GM23248 (cell line): ENCODE results near the gene PEAK3. TPM values are rescaled to one million over a fixed set of nuclear protein-coding genes. Genes with fewer than 3 reads are reported as not detected.

Experiments used
- DNase-seq: peaks from one replicate; pipeline ENCODE4 v3.0.0-alpha.2; 2015
- H2AFZ ChIP-seq: fragments of 200-600 bp; sonication (generic); 2 replicates; pipeline ENCODE4 v1.6.1; 2016; ENCODE audit warnings: antibody characterized with exemption
- H3F3A ChIP-seq: fragments of 200-600 bp; sonication (generic); 2 replicates; pipeline ENCODE4 v1.6.1; 2016; ENCODE audit warnings: mild to moderate bottlenecking, antibody characterized with exemption, mixed run types; ENCODE audit not compliant: insufficient read depth
- H3K27ac ChIP-seq: fragments of 200-600 bp; sonication (generic); 2 replicates; pipeline ENCODE4 v1.5.1; 2016; ENCODE audit warnings: mild to moderate bottlenecking
- H3K27me3 ChIP-seq: fragments of 200-600 bp; sonication (generic); replicated peaks from 2 replicates; pipeline ENCODE4 v1.6.1; 2016; ENCODE audit warnings: mild to moderate bottlenecking; ENCODE audit not compliant: insufficient read depth
- H3K36me3 ChIP-seq: fragments of 200-600 bp; sonication (generic); 2 replicates; pipeline ENCODE4 v1.6.1; 2016; ENCODE audit warnings: low read depth, mild to moderate bottlenecking
- H3K4me1 ChIP-seq: fragments of 200-600 bp; sonication (generic); 2 replicates; pipeline ENCODE4 v1.6.1; 2016; ENCODE audit warnings: mild to moderate bottlenecking; ENCODE audit not compliant: insufficient read depth
- H3K4me2 ChIP-seq: fragments of 200-600 bp; sonication (generic); one replicate; pipeline ENCODE4 v1.6.1; 2016; ENCODE audit warnings: mild to moderate bottlenecking; ENCODE audit not compliant: unreplicated experiment
- H3K4me3 ChIP-seq: fragments of 200-600 bp; sonication (generic); 2 replicates; pipeline ENCODE4 v1.5.1; 2016; ENCODE audit warnings: mild to moderate bottlenecking
- H3K79me2 ChIP-seq: fragments of 200-600 bp; sonication (generic); 2 replicates; pipeline ENCODE4 v1.6.1; 2016; ENCODE audit warnings: mild to moderate bottlenecking; ENCODE audit not compliant: insufficient read depth
- H3K9ac ChIP-seq: fragments of 200-600 bp; sonication (generic); 2 replicates; pipeline ENCODE4 v1.6.1; 2016; ENCODE audit warnings: mild to moderate bottlenecking
- H3K9me2 ChIP-seq: fragments of 200-600 bp; sonication (generic); 2 replicates; pipeline ENCODE4 v1.6.1; 2016; ENCODE audit warnings: mixed run types, mild to moderate bottlenecking, moderate library complexity; ENCODE audit not compliant: insufficient read depth
- H3K9me3 ChIP-seq: fragments of 200-600 bp; sonication (generic); one replicate; pipeline ENCODE4 v1.6.1; 2017; ENCODE audit warnings: low read depth
- H4K20me1 ChIP-seq: fragments of 200-600 bp; sonication (generic); 2 replicates; pipeline ENCODE4 v1.6.0; 2016; ENCODE audit not compliant: insufficient read depth
- EZH2 ChIP-seq: fragments of 200-600 bp; sonication (generic); IDR thresholded peaks from 2 replicates; pipeline ENCODE4 v1.6.1; 2018; ENCODE audit warnings: antibody characterized with exemption, mild to moderate bottlenecking; ENCODE audit not compliant: insufficient read depth, poor library complexity, severe bottlenecking
- EZH2phosphoT487 ChIP-seq: fragments of 200-600 bp; sonication (generic); IDR thresholded peaks from 2 replicates; pipeline ENCODE4 v1.6.1; 2018; ENCODE audit warnings: antibody characterized with exemption, moderate library complexity, mild to moderate bottlenecking, low read depth; ENCODE audit not compliant: insufficient read depth
- WGBS, 2 experiments: methylation state at CpG; one replicate each; pipeline ENCODE4 v1.1.6; 2015 to 2017; ENCODE audit warnings: low lambda C conversion rate in 2 of 2, low coverage in 1 of 2; ENCODE audit errors: missing lambda C conversion rate in 2 of 2; 5-methylcytosine and 5-hydroxymethylcytosine counted together
- in situ Hi-C: fragments of 300-500 bp; cut with MboI; formaldehyde crosslinking; loops from 2 replicates; pipeline ENCODE4 v1.15.0; 2020
- polyA plus RNA-seq: library from polyadenylated mRNA; unstranded; fragments of >200 nt; fragmentation: Nextera tagmentation; extraction: Ambion mirVana; gene quantifications from 2 replicates; pipeline ENCODE4 v1.2.1, GENCODE V29; 2016
- total RNA-seq: library from RNA; depleted of rRNA; stranded (reverse); fragments of >200 nt; shearing (Covaris generic); gene quantifications from 2 replicates; pipeline ENCODE4 v1.2.3, GENCODE V29; 2014

PEAK3 gene
- total and polyA plus RNA-seq, 2 experiments from 2014 or later: not detected

DNA sequence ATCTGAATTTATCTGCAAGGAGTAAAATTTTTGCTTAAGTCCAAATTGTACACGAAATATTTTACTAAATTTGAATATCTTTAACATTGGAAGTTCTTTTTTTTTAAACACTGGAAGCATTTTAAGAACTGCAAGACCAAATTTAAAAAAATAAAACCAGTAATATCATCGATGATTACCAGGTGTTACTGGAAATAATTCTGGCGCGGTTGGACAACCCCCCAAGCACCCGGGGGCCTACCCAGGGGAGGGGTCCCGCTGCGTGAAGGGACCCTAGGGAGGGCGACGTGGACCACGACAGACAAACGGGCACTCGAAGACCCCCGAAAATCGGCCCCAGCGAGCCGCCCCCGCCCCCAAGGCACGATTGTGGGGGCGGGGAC is 13.1 kb downstream of the PEAK3 start:
- H4K20me1 ChIP-seq: peaks cover 8% of the 10 kb centered on the region
- peak overlapping the region; percentile 83 for H2AFZ ChIP-seq
- peak overlapping the region; percentile 23; the same call in 1 of the 2 replicates for H3K27ac ChIP-seq
- no peaks in the 10 kb centered on the region for H3K9me3 ChIP-seq
- H3K9me2 ChIP-seq: no peaks in the 10 kb centered on the region
- no peaks in the 10 kb centered on the region for H3K27me3 ChIP-seq
- peaks cover 21% of the 10 kb centered on the region for H3K4me1 ChIP-seq
- no peaks in the 10 kb centered on the region; the same call in 1 of the 2 replicates for H3K36me3 ChIP-seq
- H3K4me2 ChIP-seq: peak overlapping the region; percentile 68
- DNase-seq: no peak
- in situ Hi-C loops: no loop called here
- no peaks in the 10 kb centered on the region; the same call in 1 of the 2 replicates for H3F3A ChIP-seq
- no peak for TF ChIP-seq EZH2phosphoT487
- no peak for TF ChIP-seq EZH2
- H3K79me2 ChIP-seq: peaks cover 60% of the 10 kb centered on the region
- peak overlapping the region; percentile 76 for H3K4me3 ChIP-seq
- 0 to 2% methylated on average over 17 to 19 of the region's 19 CpGs for WGBS, 2 experiments
- H3K9ac ChIP-seq: peak overlapping the region; percentile 68

GRCh38 chr19:2268480-2268830 is 13.5 kb downstream of the PEAK3 start:
- Histone ChIP-seq H3K4me2 (peak overlapping the region; percentile 68), H3K79me2 (peaks cover 56% of the 10 kb centered on the region), H3F3A (no peaks in the 10 kb centered on the region), H3K4me1 (peaks cover 19% of the 10 kb centered on the region), H3K36me3 (no peaks in the 10 kb centered on the region; the same call in 1 of the 2 replicates), H4K20me1 (peaks cover 6% of the 10 kb centered on the region; the same call in 1 of the 2 replicates), H3K9me2 (no peaks in the 10 kb centered on the region), H3K27me3 (no peaks in the 10 kb centered on the region), H3K4me3 (peak overlapping the region; percentile 76), H2AFZ (peak overlapping the region; percentile 83), H3K9me3 (no peaks in the 10 kb centered on the region), H3K9ac (peak overlapping the region; percentile 68), H3K27ac (no peak overlapping the region)
- TF ChIP-seq EZH2phosphoT487 (no peak), EZH2 (no peak)
- DNase-seq: no peak
- in situ Hi-C loops: no loop called here
- WGBS, 2 experiments: 32 to 35% methylated on average over 4 of the region's 4 CpGs

- peak overlapping the region; percentile 6; the same call in 1 of the 2 replicates for H3K4me3 ChIP-seq
- peak; percentile 95 for DNase-seq
- no peaks in the 10 kb centered on the region for H3K36me3 ChIP-seq
- H3K9ac ChIP-seq: peak overlapping the region; percentile 20; the same call in 1 of the 2 replicates
- no peaks in the 10 kb centered on the region for H4K20me1 ChIP-seq
- H2AFZ ChIP-seq: peak overlapping the region; percentile 80
- H3K4me2 ChIP-seq: peak overlapping the region; percentile 24
- H3K79me2 ChIP-seq: peaks cover 35% of the 10 kb centered on the region
- H3K9me2 ChIP-seq: no peaks in the 10 kb centered on the region
- in situ Hi-C loops: no loop called here
- no peaks in the 10 kb centered on the region for H3K27me3 ChIP-seq
- 0 out of 2 replicates have a peak overlapping the region, but pooled peaks have one; percentile 1 for H3K27ac ChIP-seq
- TF ChIP-seq EZH2phosphoT487 (no peak), EZH2 (no peak)
- no peaks in the 10 kb centered on the region for H3K9me3 ChIP-seq
- H3F3A ChIP-seq: no peaks in the 10 kb centered on the region
- peaks cover 12% of the 10 kb centered on the region; the same call in 1 of the 2 replicates for H3K4me1 ChIP-seq
- 33 to 35% methylated on average over 18 of the region's 18 CpGs for WGBS, 2 experiments
Measured at GRCh38 chr19:2266183-2266993, 15.6 kb downstream of the PEAK3 start.

DNA sequence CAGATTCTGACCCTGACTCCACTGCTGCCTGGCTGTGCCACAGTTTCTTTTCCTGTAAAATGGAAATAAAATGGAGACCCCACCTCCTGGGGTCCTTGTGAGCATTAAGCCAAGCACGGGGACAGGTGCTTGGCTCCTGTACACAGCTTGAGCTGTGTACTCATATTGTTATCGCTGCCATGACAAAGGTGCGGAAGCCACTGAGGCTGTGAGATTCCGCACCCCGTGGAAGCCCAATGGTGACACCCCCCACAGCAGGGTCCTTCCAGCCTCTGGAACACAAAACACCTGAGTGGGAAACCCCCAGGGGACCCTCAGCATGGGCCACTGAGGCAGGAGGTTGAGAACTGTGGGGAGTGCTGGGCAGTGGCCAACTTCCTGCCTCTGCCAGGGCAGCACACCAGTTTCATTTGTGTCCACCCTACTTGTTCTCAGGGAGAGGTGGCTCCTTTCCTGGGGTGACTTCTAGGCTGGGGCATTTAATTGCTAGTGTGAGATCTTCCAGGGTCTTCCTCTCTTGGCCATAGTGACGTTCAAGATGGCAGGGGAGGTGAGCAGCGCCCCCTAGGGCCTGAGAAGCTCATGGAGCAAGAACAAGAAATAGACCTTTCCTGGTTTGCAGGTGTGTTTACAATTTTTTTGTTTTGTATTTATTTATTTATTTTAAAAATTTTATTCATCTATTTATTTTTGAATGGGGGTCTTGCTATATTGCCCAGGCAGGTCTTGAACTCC is 20.4 kb downstream of the PEAK3 start:
- no peak overlapping the region for H3K27ac ChIP-seq
- 0 out of 2 replicates have a peak, but pooled peaks cover 6% of the 10 kb centered on the region for H3K4me1 ChIP-seq
- H3K9me2 ChIP-seq: no peaks in the 10 kb centered on the region
- H3K27me3 ChIP-seq: no peaks in the 10 kb centered on the region
- TF ChIP-seq EZH2: no peak
- no peak for TF ChIP-seq EZH2phosphoT487
- in situ Hi-C loops: no loop called here
- H3K79me2 ChIP-seq: no peaks in the 10 kb centered on the region
- no peaks in the 10 kb centered on the region for H3F3A ChIP-seq
- H3K36me3 ChIP-seq: no peaks in the 10 kb centered on the region
- no peak overlapping the region for H3K4me3 ChIP-seq
- no peaks in the 10 kb centered on the region for H4K20me1 ChIP-seq
- H3K9ac ChIP-seq: no peak overlapping the region
- H2AFZ ChIP-seq: no peak overlapping the region
- DNase-seq: peak; percentile 39
- H3K9me3 ChIP-seq: no peaks in the 10 kb centered on the region
- H3K4me2 ChIP-seq: no peak overlapping the region
- 61 to 65% methylated on average over 7 of the region's 7 CpGs for WGBS, 2 experiments
